Neural crest cell (in vitro differentiated cells): ENCODE results near the gene WBP1L. TPM values are rescaled to one million over a fixed set of nuclear protein-coding genes. Genes with fewer than 3 reads are reported as not detected.
A peak's percentile ranks its signal among the peaks of the same experiment; 100 is the strongest.

ENCODE experiments used
- DNase-seq: peaks from one replicate; pipeline ENCODE4 v3.0.0; 2021; ENCODE audit warnings: low read depth, mixed read lengths, low spot score
- H3K27ac Mint-ChIP-seq: one replicate; pipeline ENCODE4 v1.8.0; 2021; ENCODE audit warnings: mild to moderate bottlenecking, mixed read lengths; ENCODE audit not compliant: unreplicated experiment
- H3K27me3 Mint-ChIP-seq: 2 replicates; pipeline ENCODE4 v1.8.0; 2021; ENCODE audit warnings: low read depth, mild to moderate bottlenecking, mixed read lengths
- H3K36me3 Mint-ChIP-seq: 2 replicates; pipeline ENCODE4 v1.8.0; 2021; ENCODE audit warnings: low read depth, mild to moderate bottlenecking, mixed read lengths
- H3K4me1 Mint-ChIP-seq: 2 replicates; pipeline ENCODE4 v1.8.0; 2021; ENCODE audit warnings: mixed read lengths
- H3K4me3 Mint-ChIP-seq: one replicate; pipeline ENCODE4 v1.8.0; 2021; ENCODE audit warnings: mild to moderate bottlenecking, mixed read lengths
- H3K9me3 Mint-ChIP-seq: 2 replicates; pipeline ENCODE4 v1.8.0; 2021; ENCODE audit warnings: mixed read lengths
- total RNA-seq: library from RNA; stranded (reverse); gene quantifications from 2 replicates; pipeline ENCODE4 v1.2.1, GENCODE V29; 2021
- TF ChIP-seq, protein P1 (sequence below): fragments of 200-600 bp; sonication (generic); conservative IDR thresholded peaks from 2 replicates; pipeline ENCODE4 v1.5.0; 2021; ENCODE audit warnings: antibody characterized with exemption, mild to moderate bottlenecking

The WBP1L gene
- total RNA-seq, 1 donor from 2014 or later, result 22.0 TPM

DNA sequence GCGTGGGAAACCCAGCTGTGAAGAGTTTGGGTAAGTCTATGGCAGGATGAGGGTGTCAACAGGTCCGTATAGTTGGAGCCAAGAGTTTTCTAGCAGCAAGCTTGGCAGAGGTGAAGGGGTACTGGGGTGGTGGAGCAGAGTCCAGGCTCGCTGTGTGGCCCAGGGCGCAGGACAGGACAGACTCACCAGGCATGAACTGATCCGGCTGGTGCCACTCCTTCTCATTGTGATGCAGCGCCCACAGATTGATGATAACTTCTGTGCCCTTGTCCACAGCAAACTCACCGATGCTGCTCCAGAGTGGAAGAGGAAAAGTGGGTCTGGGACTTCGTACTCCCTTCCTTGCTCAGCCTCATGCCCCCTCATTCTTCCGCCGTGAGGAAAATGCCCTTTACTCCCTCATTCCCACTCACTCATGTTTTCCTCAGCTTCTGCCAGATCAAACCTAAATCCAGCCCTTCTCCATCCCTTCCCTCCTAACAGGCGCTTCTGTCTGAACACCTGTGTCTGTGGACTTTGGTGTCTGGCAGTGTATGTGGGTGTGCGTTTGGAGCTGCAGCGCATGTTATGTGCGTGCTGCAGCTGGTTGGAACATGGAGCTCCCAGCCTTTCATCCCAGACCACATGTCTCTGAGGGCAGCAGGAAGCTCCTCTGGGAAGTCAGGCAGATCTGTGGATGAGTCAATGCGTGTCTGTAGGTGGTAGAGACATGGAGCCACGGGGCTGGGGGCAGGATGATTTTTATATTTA lies 87.7 kb downstream of the WBP1L start:
- TF ChIP-seq, protein P1, sequence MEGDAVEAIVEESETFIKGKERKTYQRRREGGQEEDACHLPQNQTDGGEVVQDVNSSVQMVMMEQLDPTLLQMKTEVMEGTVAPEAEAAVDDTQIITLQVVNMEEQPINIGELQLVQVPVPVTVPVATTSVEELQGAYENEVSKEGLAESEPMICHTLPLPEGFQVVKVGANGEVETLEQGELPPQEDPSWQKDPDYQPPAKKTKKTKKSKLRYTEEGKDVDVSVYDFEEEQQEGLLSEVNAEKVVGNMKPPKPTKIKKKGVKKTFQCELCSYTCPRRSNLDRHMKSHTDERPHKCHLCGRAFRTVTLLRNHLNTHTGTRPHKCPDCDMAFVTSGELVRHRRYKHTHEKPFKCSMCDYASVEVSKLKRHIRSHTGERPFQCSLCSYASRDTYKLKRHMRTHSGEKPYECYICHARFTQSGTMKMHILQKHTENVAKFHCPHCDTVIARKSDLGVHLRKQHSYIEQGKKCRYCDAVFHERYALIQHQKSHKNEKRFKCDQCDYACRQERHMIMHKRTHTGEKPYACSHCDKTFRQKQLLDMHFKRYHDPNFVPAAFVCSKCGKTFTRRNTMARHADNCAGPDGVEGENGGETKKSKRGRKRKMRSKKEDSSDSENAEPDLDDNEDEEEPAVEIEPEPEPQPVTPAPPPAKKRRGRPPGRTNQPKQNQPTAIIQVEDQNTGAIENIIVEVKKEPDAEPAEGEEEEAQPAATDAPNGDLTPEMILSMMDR, result no peak
- Mint-ChIP-seq H3K4me3 (no peak overlapping the region), H3K27ac (no peak overlapping the region), H3K36me3 (no peaks in the 10 kb centered on the region), H3K27me3 (peaks cover 9% of the 10 kb centered on the region), H3K9me3 (no peaks in the 10 kb centered on the region), H3K4me1 (no peaks in the 10 kb centered on the region)
- DNase-seq, result no peak

DNA sequence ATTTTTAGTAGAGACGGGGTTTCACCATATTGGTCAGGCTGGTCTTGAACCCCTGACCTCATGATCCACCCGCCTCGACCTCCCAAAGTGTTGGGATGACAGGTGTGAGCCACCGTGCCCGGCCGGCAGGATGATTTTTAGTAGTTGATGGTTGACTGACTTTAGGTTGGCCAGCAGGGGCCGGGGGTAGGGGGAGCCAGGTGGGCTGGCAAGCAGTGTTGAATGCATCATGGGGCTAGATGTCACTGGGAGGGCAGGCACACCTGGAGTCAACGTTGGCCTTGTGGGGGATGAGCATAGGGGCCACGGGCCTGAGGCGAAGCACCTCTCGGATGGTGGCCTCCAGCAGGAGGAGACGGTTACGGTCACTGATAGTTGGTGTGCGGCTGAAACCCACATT lies 88.5 kb downstream of the WBP1L start:
- Mint-ChIP-seq H3K36me3 (no peaks in the 10 kb centered on the region), H3K4me1 (no peaks in the 10 kb centered on the region), H3K4me3 (no peak overlapping the region), H3K27ac (no peak overlapping the region), H3K9me3 (no peaks in the 10 kb centered on the region), H3K27me3 (peaks cover 9% of the 10 kb centered on the region)
- no peak for DNase-seq
- TF ChIP-seq, protein P1, result no peak

DNA sequence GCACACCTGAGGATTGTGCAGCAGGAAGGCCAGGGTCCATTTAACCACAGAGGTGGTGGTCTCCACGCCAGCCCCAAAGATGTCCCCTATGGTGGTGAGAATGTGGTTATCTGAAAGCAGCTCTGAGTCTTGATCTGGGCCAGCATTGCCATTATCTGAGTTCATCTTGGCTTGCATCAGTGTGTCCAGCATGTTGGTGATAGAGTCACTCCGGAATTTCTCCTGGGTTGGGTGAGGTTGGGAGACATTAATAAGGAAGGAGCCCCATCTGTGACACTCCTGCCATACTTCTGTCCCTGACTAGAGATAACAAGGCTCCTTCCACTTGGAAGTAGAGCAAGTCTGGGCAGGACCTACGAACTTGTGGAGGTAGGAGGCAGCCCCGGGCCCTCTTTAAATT lies 89.2 kb downstream of the WBP1L start:
- TF ChIP-seq, protein P1, result no peak
- Mint-ChIP-seq H3K27ac (no peak overlapping the region), H3K4me3 (no peak overlapping the region), H3K27me3 (peaks cover 13% of the 10 kb centered on the region), H3K9me3 (peaks cover 4% of the 10 kb centered on the region), H3K36me3 (peaks cover under 1% of the 10 kb centered on the region), H3K4me1 (no peaks in the 10 kb centered on the region)
- no peak for DNase-seq

DNA sequence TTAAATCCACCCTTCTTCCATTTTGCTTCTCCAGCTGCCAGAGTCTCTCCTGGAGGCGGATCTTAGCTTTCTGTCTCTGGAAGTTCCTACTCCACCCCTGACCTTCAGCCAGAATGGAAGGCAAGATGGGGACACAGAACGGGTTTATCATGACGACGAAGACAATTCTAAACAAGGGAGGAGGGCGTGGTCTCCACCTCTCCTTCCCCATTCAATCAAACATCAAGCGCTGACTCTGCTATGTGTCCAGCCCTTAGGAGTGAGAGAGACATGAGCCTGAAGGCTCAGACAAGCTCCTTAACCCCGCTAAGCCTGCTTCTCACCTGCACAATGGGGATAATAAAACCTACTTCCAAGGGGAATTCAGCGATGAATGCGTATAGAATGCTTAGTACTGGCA lies 90.4 kb downstream of the WBP1L start:
- H3K36me3 Mint-ChIP-seq, result peaks cover 4% of the 10 kb centered on the region
- no peak for DNase-seq
- H3K27ac Mint-ChIP-seq, result no peak overlapping the region
- H3K27me3 Mint-ChIP-seq, result peaks cover 16% of the 10 kb centered on the region
- no peaks in the 10 kb centered on the region for H3K4me1 Mint-ChIP-seq
- peaks cover 10% of the 10 kb centered on the region for H3K9me3 Mint-ChIP-seq
- H3K4me3 Mint-ChIP-seq, result no peak overlapping the region
- TF ChIP-seq, protein P1, result no peak

DNA sequence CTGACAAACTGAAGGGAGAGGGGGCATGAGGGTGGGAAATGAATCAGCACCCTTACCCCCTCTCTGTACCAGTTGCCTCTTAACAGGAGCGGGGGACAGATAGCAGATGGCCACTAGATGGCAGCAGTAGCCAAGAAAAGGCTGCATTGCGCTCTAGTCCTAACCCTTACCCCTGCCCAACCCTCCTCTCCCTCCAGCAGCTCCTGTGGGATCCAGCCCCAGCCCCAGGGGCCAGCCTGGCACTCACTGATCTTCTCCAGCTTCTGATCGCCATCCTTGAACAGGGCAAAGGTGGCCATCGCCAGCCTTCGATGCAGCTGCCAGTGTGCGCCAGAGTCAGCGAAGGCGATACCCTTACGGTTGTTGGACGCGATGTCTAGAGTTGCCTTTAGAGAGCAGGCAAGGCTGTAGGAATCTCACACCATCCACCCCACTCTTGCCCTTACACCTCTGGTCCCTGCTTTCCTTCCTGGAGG lies 91.3 kb downstream of the WBP1L start:
- Mint-ChIP-seq H3K9me3 (peaks cover 10% of the 10 kb centered on the region), H3K4me1 (no peaks in the 10 kb centered on the region), H3K27ac (peak overlapping the region; percentile 59), H3K4me3 (no peak overlapping the region), H3K27me3 (peaks cover 22% of the 10 kb centered on the region), H3K36me3 (peaks cover 4% of the 10 kb centered on the region)
- TF ChIP-seq, protein P1, result peak; percentile 95
- peak; percentile 82 for DNase-seq
